PC-3 (cell line): ENCODE results near the gene DEFB108B.
"Not testable (repeated sequence)": the region's sequence is repeated elsewhere in the genome, so short reads cannot be mapped to it uniquely, and the experiment has no call there.

Source experiments
- CTCF ChIP-seq: fragments of 300-600 bp; sonication (generic); conservative IDR thresholded peaks from 2 replicates; pipeline ENCODE4 v1.5.1; 2017; ENCODE audit warnings: antibody characterized with exemption, low read depth, mild to moderate bottlenecking, low read length
- EZH2 ChIP-seq: fragments of 300-600 bp; sonication (generic); IDR thresholded peaks from one replicate; pipeline ENCODE4 v1.6.1; 2017; ENCODE audit warnings: antibody characterized with exemption, mild to moderate bottlenecking, low read length; ENCODE audit not compliant: unreplicated experiment
- EZH2phosphoT487 ChIP-seq: fragments of 300-600 bp; sonication (generic); IDR thresholded peaks from 2 replicates; pipeline ENCODE4 v1.6.1; 2018; ENCODE audit warnings: mild to moderate bottlenecking, antibody characterized with exemption, low read length, borderline replicate concordance

GRCh38 chr11:71869931-71870330 is 36.9 kb downstream of the DEFB108B start:
- TF ChIP-seq CTCF, EZH2, EZH2phosphoT487: not testable (repeated sequence)
